Small intestine (tissue), 7 donors: ENCODE data around the gene PTPRK. TPM values are rescaled to one million over a fixed set of nuclear protein-coding genes. Genes with fewer than 3 reads are reported as not detected.
A peak's percentile ranks its signal among the peaks of the same experiment; 100 is the strongest.

ENCODE experiments used
- DNase-seq, 2 donors: peaks; one replicate each; pipeline versions ENCODE4 v3.0.0 to v3.0.0-alpha.2; 2013
- FAIRE-seq: peaks from 2 replicates; lab custom pipeline; 2012; peaks lifted over from hg19 to GRCh38; lab: Jason Lieb, UNC
- H3K27ac ChIP-seq, 3 donors: one replicate each; pipeline ENCODE4 v1.5.1; 2013; ENCODE audit warnings: low read length in 2 of 3, mild to moderate bottlenecking in 2 of 3, control low read depth in 1 of 3, inconsistent platforms in 1 of 3, low read depth in 1 of 3, moderate library complexity in 1 of 3
- H3K27me3 ChIP-seq, 3 donors: one replicate each; pipeline ENCODE4 v1.6.1; 2013; ENCODE audit warnings: low read length in 3 of 3, inconsistent platforms in 1 of 3; ENCODE audit not compliant: control insufficient read depth in 3 of 3, insufficient read depth in 3 of 3
- H3K36me3 ChIP-seq, 3 donors: one replicate each; pipeline ENCODE4 v1.6.1; 2013; ENCODE audit warnings: low read length in 3 of 3, inconsistent platforms in 1 of 3, low read depth in 1 of 3, mild to moderate bottlenecking in 1 of 3, moderate library complexity in 1 of 3; ENCODE audit not compliant: control insufficient read depth in 3 of 3, insufficient read depth in 2 of 3
- H3K4me1 ChIP-seq, 3 donors: one replicate each; pipeline ENCODE4 v1.6.1; 2013; ENCODE audit warnings: low read length in 2 of 3, inconsistent platforms in 1 of 3, low read depth in 1 of 3, mild to moderate bottlenecking in 1 of 3, moderate library complexity in 1 of 3; ENCODE audit not compliant: control insufficient read depth in 3 of 3, insufficient read depth in 2 of 3
- H3K4me3 ChIP-seq, 3 donors: one replicate each; pipeline ENCODE4 v1.5.1; 2013; ENCODE audit warnings: low read length in 3 of 3, control low read depth in 1 of 3, inconsistent platforms in 1 of 3, low read depth in 1 of 3, mild to moderate bottlenecking in 1 of 3, moderate library complexity in 1 of 3
- H3K9me3 ChIP-seq, 2 donors: one replicate each; pipeline ENCODE4 v1.6.1; 2013; ENCODE audit warnings: low read depth in 1 of 2, low read length in 1 of 2; ENCODE audit not compliant: control insufficient read depth in 2 of 2, insufficient read depth in 1 of 2
- WGBS, 3 donors: extraction: QIAGEN DNeasy Blood & Tissue Kit; methylation state at CpG; one replicate each; pipeline ENCODE4 v1.1.7; 2013; 5-methylcytosine and 5-hydroxymethylcytosine counted together
- polyA plus RNA-seq, 4 donors: library from polyadenylated mRNA; stranded (reverse) in 3 of 4; unstranded in 1 of 4; fragments of 200-250 nt in 3 of 4; fragments of 120-200 nt in 1 of 4; gene quantifications; one replicate each; pipeline versions ENCODE4 v1.2.1 to v1.2.3, GENCODE V29; 2013
- donor health status: healthy with polysubstance abuse.
- donor health status: control.
- donor health status: control.
- donor health status: Bipolar disorder and iron deficiency.
- donor health status: healthy.

The PTPRK gene
- polyA plus RNA-seq, 4 donors: 15.9 to 72.5 (median 20.6) TPM

- Histone ChIP-seq H3K27me3 (no peaks in the 10 kb centered on the region), H3K36me3 (peaks cover 0 to 2% (median 0%) of the 10 kb centered on the region in 3 donors), H3K4me3 (no peak overlapping the region), H3K4me1 (no peaks in the 10 kb centered on the region), H3K27ac (no peak overlapping the region), H3K9me3 (no peaks in the 10 kb centered on the region)
- WGBS, 3 donors: 21 to 45% (median 28%) methylated on average over 1 of the region's 1 CpG
- DNase-seq: no peak
- FAIRE-seq: no peak
These were observed 248.9 kb downstream of the PTPRK start for GRCh38 chr6:128271527-128271926.

- H3K9me3 ChIP-seq: no peaks in the 10 kb centered on the region
- DNase-seq (no peak), FAIRE-seq (no peak)
- H3K4me1 ChIP-seq: no peaks in the 10 kb centered on the region
- H3K4me3 ChIP-seq: no peak overlapping the region
- peaks cover 0 to 2% (median 0%) of the 10 kb centered on the region in 3 donors for H3K36me3 ChIP-seq
- 20 to 55% (median 35%) methylated on average over 2 of the region's 2 CpGs for WGBS, 3 donors
- no peak overlapping the region for H3K27ac ChIP-seq
- H3K27me3 ChIP-seq: no peaks in the 10 kb centered on the region
These were observed 249.4 kb downstream of the PTPRK start for GRCh38 chr6:128271011-128271410.

GRCh38 chr6:128266946-128267345 is 253.5 kb downstream of the PTPRK start:
- no peak for DNase-seq
- H3K36me3 ChIP-seq: peaks cover 0 to 9% (median 5%) of the 10 kb centered on the region in 3 donors
- no peak overlapping the region for H3K27ac ChIP-seq
- peak; percentile 36 for FAIRE-seq
- H3K4me3 ChIP-seq: no peak overlapping the region
- H3K4me1 ChIP-seq: no peaks in the 10 kb centered on the region
- H3K9me3 ChIP-seq: no peaks in the 10 kb centered on the region
- 84 to 98% (median 86%) methylated on average over 1 of the region's 1 CpG for WGBS, 3 donors
- H3K27me3 ChIP-seq: no peaks in the 10 kb centered on the region

DNA sequence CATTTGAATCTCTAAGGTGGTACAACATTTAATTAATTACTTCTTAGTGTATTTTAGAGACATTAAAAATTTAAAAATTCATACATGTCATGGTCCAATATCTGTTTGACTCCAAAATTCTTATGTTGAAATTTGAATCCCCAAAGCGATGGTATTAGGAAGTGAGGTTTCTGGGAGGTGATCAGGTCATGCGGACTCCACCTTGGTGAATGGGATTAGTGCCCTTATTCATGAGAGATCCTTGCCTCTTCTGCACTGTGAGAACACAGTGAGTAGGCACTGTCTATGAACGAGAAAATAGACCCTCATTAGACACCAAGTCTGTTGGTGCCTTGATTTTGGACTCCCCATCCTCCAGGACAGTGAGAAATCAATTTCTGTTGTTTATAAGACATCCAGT is 254.7 kb downstream of the PTPRK start:
- Histone ChIP-seq H3K4me1 (no peaks in the 10 kb centered on the region), H3K9me3 (no peaks in the 10 kb centered on the region), H3K4me3 (no peak overlapping the region), H3K27ac (no peak overlapping the region), H3K36me3 (peaks cover 0 to 7% (median 5%) of the 10 kb centered on the region in 3 donors), H3K27me3 (no peaks in the 10 kb centered on the region)
- 90 to 96% (median 94%) methylated on average over 3 of the region's 3 CpGs for WGBS, 3 donors
- FAIRE-seq (no peak), DNase-seq (no peak)

- WGBS, 3 donors: 67 to 74% (median 70%) methylated on average over 6 of the region's 6 CpGs
- no peak overlapping the region for H3K27ac ChIP-seq
- H3K4me3 ChIP-seq: no peak overlapping the region
- peaks cover 0 to 3% (median 3%) of the 10 kb centered on the region in 3 donors for H3K4me1 ChIP-seq
- FAIRE-seq (peak; percentile 67), DNase-seq (no peak)
- H3K27me3 ChIP-seq: no peaks in the 10 kb centered on the region
- no peaks in the 10 kb centered on the region for H3K9me3 ChIP-seq
- peaks cover 0 to 7% (median 5%) of the 10 kb centered on the region in 3 donors for H3K36me3 ChIP-seq
These were observed 260.4 kb downstream of the PTPRK start for GRCh38 chr6:128259730-128260685.

- DNase-seq: no peak
- FAIRE-seq: no peak
- peaks cover 0 to 3% (median 3%) of the 10 kb centered on the region in 3 donors for H3K4me1 ChIP-seq
- H3K36me3 ChIP-seq: peaks cover 0 to 7% (median 5%) of the 10 kb centered on the region in 3 donors
- no peak overlapping the region for H3K4me3 ChIP-seq
- no peaks in the 10 kb centered on the region for H3K27me3 ChIP-seq
- H3K9me3 ChIP-seq: no peaks in the 10 kb centered on the region
- no peak overlapping the region for H3K27ac ChIP-seq
- 18 to 37% (median 26%) methylated on average over 2 of the region's 2 CpGs for WGBS, 3 donors
These were observed 261.2 kb downstream of the PTPRK start for GRCh38 chr6:128259029-128259724.

- no peaks in the 10 kb centered on the region for H3K36me3 ChIP-seq
- no peak overlapping the region for H3K4me3 ChIP-seq
- WGBS, 3 donors: 33 to 72% (median 57%) methylated on average over 5 of the region's 5 CpGs
- H3K4me1 ChIP-seq: peaks cover 0 to 3% (median 3%) of the 10 kb centered on the region in 3 donors
- peak overlapping the region in 1 of 3 donors; percentile 20 for H3K27ac ChIP-seq
- peak; percentile 59 for FAIRE-seq
- no peaks in the 10 kb centered on the region for H3K9me3 ChIP-seq
- DNase-seq: peak; percentile 59 to 84
- H3K27me3 ChIP-seq: no peaks in the 10 kb centered on the region
These were observed 264.3 kb downstream of the PTPRK start for GRCh38 chr6:128256095-128256494.

GRCh38 chr6:128252341-128253176 is 267.8 kb downstream of the PTPRK start:
- no peaks in the 10 kb centered on the region for H3K9me3 ChIP-seq
- no peak for DNase-seq
- no peak overlapping the region for H3K27ac ChIP-seq
- FAIRE-seq: peak; percentile 5
- H3K36me3 ChIP-seq: no peaks in the 10 kb centered on the region
- H3K4me1 ChIP-seq: no peaks in the 10 kb centered on the region
- H3K27me3 ChIP-seq: no peaks in the 10 kb centered on the region
- no peak overlapping the region for H3K4me3 ChIP-seq
- WGBS, 3 donors: 72% methylated on average over 4 of the region's 4 CpGs
